Mesendoderm (in vitro differentiated cells): Measurements from ENCODE around the gene EXT2.

ENCODE experiments used
- DNase-seq: peaks from one replicate; pipeline ENCODE4 v3.0.0; 2013
- H2AK5ac ChIP-seq: 2 replicates; pipeline ENCODE4 v1.6.1; 2013; ENCODE audit warnings: low read length, inconsistent platforms
- H2BK120ac ChIP-seq: 2 replicates; pipeline ENCODE4 v1.6.1; 2013; ENCODE audit warnings: low read depth, mild to moderate bottlenecking, low read length, moderate library complexity, mixed read lengths
- H2BK15ac ChIP-seq: replicated peaks from 2 replicates; pipeline ENCODE4 v1.6.1; 2013; ENCODE audit warnings: low read depth, mild to moderate bottlenecking, moderate library complexity
- H2BK5ac ChIP-seq: 2 replicates; pipeline ENCODE4 v1.6.1; 2013; ENCODE audit warnings: low read length, inconsistent platforms
- H3K18ac ChIP-seq: 2 replicates; pipeline ENCODE4 v1.6.1; 2013; ENCODE audit warnings: mild to moderate bottlenecking, low read length, mixed read lengths
- H3K23ac ChIP-seq: one replicate; pipeline ENCODE4 v1.6.1; 2013; ENCODE audit warnings: low read length
- H3K27ac ChIP-seq: 2 replicates; pipeline ENCODE4 v1.5.1; 2013; ENCODE audit warnings: low read depth, mild to moderate bottlenecking, inconsistent platforms, low read length, moderate library complexity
- H3K27me3 ChIP-seq: 2 replicates; pipeline ENCODE4 v1.6.1; 2013; ENCODE audit warnings: low read length, control low read depth, mild to moderate bottlenecking, inconsistent platforms; ENCODE audit not compliant: insufficient read depth, poor library complexity
- H3K36me3 ChIP-seq: 2 replicates; pipeline ENCODE4 v1.6.1; 2013; ENCODE audit warnings: low read length, inconsistent platforms; ENCODE audit not compliant: control insufficient read depth, insufficient read depth
- H3K4ac ChIP-seq: one replicate; pipeline ENCODE4 v1.6.1; 2013; ENCODE audit warnings: low read depth, mild to moderate bottlenecking, low read length, moderate library complexity
- H3K4me1 ChIP-seq: 2 replicates; pipeline ENCODE4 v1.6.1; 2013; ENCODE audit warnings: low read depth, low read length, inconsistent platforms; ENCODE audit not compliant: control insufficient read depth
- H3K4me2 ChIP-seq: 2 replicates; pipeline ENCODE4 v1.6.1; 2013; ENCODE audit warnings: low read length
- H3K4me3 ChIP-seq: 2 replicates; pipeline ENCODE4 v1.5.1; 2013; ENCODE audit warnings: mild to moderate bottlenecking, low read length
- H3K56ac ChIP-seq: one replicate; pipeline ENCODE4 v1.6.1; 2013; ENCODE audit warnings: low read length
- H3K79me1 ChIP-seq: 2 replicates; pipeline ENCODE4 v1.6.1; 2013; ENCODE audit warnings: low read length, inconsistent platforms
- H3K79me2 ChIP-seq: 2 replicates; pipeline ENCODE4 v1.6.1; 2013; ENCODE audit warnings: mild to moderate bottlenecking, low read length; ENCODE audit not compliant: control insufficient read depth, insufficient read depth
- H3K9ac ChIP-seq: 2 replicates; pipeline ENCODE4 v1.6.1; 2013; ENCODE audit warnings: low read length, inconsistent platforms
- H4K5ac ChIP-seq: one replicate; pipeline ENCODE4 v1.6.1; 2013; ENCODE audit warnings: low read length
- H4K8ac ChIP-seq: one replicate; pipeline ENCODE4 v1.6.1; 2013; ENCODE audit warnings: low read depth, mild to moderate bottlenecking, control low read depth, low read length, moderate library complexity
- WGBS: extraction: QIAGEN DNeasy Blood & Tissue Kit; methylation state at CpG from one replicate; pipeline ENCODE4 v1.1.7; 2013; ENCODE audit warnings: low lambda C conversion rate, missing lambda C conversion rate; ENCODE audit not compliant: insufficient coverage; ENCODE audit errors: extremely low coverage; 5-methylcytosine and 5-hydroxymethylcytosine counted together

Gene EXT2

GRCh38 chr11:44133335-44133946, 38.0 kb downstream of the EXT2 start:
- WGBS = no CpG with 5 or more reads among the region's 1 CpG
- no peak overlapping the region for H4K5ac ChIP-seq
- no peak overlapping the region for H3K4me2 ChIP-seq
- H2BK5ac ChIP-seq = no peak overlapping the region
- peak; percentile 59 for DNase-seq
- no peak overlapping the region for H3K4ac ChIP-seq
- no peaks in the 10 kb centered on the region for H3K36me3 ChIP-seq
- no peaks in the 10 kb centered on the region for H3K79me2 ChIP-seq
- H3K18ac ChIP-seq = no peak overlapping the region
- no peak overlapping the region for H3K56ac ChIP-seq
- H3K4me1 ChIP-seq = peaks cover 2% of the 10 kb centered on the region
- H2BK15ac ChIP-seq = no peak overlapping the region
- H3K27ac ChIP-seq = no peak overlapping the region
- no peaks in the 10 kb centered on the region for H3K27me3 ChIP-seq
- H3K4me3 ChIP-seq = no peak overlapping the region
- no peak overlapping the region for H3K23ac ChIP-seq
- no peaks in the 10 kb centered on the region for H3K79me1 ChIP-seq
- no peak overlapping the region for H2AK5ac ChIP-seq
- no peak overlapping the region for H2BK120ac ChIP-seq
- H3K9ac ChIP-seq = no peak overlapping the region
- no peak overlapping the region for H4K8ac ChIP-seq

DNA sequence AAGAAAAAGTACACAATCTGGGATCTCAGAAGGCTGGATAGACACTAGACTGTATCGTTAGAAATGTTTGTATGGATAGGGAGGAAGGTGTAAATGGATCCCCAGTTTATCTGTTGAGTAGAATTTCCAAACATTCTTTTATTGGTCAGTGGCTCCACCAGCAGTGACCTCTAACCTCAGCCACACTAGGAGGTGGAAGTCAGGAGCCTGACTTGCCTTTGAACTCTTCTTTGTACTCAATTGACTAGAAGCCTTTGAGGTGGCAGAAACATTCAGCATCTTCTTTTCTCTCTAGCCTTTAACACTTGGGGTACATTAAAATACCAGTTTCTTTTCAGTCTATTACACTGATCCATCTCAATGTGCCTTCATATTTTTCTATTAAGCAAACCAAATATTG, 39.1 kb downstream of the EXT2 start:
- H3K56ac ChIP-seq = no peak overlapping the region
- H4K5ac ChIP-seq = no peak overlapping the region
- no peak overlapping the region for H3K23ac ChIP-seq
- no peak overlapping the region for H4K8ac ChIP-seq
- H3K4me3 ChIP-seq = no peak overlapping the region
- no peaks in the 10 kb centered on the region for H3K36me3 ChIP-seq
- no peak overlapping the region for H3K4me2 ChIP-seq
- no peak overlapping the region for H3K27ac ChIP-seq
- H2BK5ac ChIP-seq = no peak overlapping the region
- no peaks in the 10 kb centered on the region for H3K79me1 ChIP-seq
- H3K27me3 ChIP-seq = no peaks in the 10 kb centered on the region
- no peak overlapping the region for H2BK120ac ChIP-seq
- DNase-seq = no peak
- H3K4me1 ChIP-seq = peaks cover 2% of the 10 kb centered on the region
- no peak overlapping the region for H2BK15ac ChIP-seq
- H2AK5ac ChIP-seq = no peak overlapping the region
- no peaks in the 10 kb centered on the region for H3K79me2 ChIP-seq
- no CpG with 5 or more reads among the region's 1 CpG for WGBS
- no peak overlapping the region for H3K4ac ChIP-seq
- no peak overlapping the region for H3K9ac ChIP-seq
- no peak overlapping the region for H3K18ac ChIP-seq

DNA sequence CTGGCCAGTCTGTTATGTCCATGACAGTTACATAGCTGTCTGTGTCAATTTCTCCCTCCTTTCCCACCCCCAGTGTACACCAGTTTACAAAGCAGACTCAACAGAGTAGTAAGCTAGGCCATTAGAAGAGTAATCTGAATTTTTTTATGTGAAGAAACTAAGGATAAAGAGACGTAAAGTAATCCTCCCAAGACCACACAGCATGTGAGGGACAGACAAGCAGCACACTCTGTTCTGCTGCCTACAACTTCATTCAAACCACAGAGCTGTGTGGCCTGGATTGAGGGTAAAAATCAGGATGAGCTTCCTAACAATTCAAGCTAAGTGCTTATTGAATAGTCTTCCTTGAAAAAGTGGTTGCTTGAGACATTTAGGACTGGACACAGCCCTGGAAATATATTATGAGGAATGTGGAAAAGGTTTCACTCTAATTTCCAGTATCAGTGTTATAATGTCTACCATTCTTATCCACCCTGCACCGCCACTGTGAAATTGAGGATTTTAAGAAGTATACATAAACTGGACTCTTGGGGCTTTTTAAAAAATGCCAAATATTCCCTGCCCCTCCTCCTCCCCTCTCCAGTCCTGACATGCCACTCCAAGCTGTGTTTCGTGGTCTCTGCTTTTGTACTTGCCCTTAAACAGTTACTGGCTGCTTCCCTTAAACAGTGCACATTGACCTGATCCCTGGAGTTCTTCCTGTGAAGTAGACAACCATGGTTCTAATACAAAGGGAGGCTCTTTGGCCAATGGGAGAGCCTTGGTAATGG, 40.9 kb downstream of the EXT2 start:
- DNase-seq = no peak
- Histone ChIP-seq H3K36me3 (no peaks in the 10 kb centered on the region), H4K5ac (no peak overlapping the region), H4K8ac (no peak overlapping the region), H2AK5ac (no peak overlapping the region), H3K27ac (no peak overlapping the region), H3K18ac (no peak overlapping the region), H3K79me1 (no peaks in the 10 kb centered on the region), H2BK5ac (no peak overlapping the region), H3K9ac (no peak overlapping the region), H3K23ac (no peak overlapping the region), H3K4me1 (peaks cover 2% of the 10 kb centered on the region), H3K56ac (no peak overlapping the region), H3K27me3 (no peaks in the 10 kb centered on the region), H2BK15ac (no peak overlapping the region), H3K4ac (no peak overlapping the region), H2BK120ac (no peak overlapping the region), H3K4me2 (no peak overlapping the region), H3K4me3 (no peak overlapping the region), H3K79me2 (no peaks in the 10 kb centered on the region)
- no CpG with 5 or more reads among the region's 3 CpGs for WGBS

- no peak overlapping the region for H3K18ac ChIP-seq
- no peak overlapping the region for H3K56ac ChIP-seq
- H3K36me3 ChIP-seq = no peaks in the 10 kb centered on the region
- no CpG with 5 or more reads among the region's 1 CpG for WGBS
- no peak for DNase-seq
- no peak overlapping the region for H4K5ac ChIP-seq
- no peak overlapping the region for H2AK5ac ChIP-seq
- H3K23ac ChIP-seq = no peak overlapping the region
- H3K4me1 ChIP-seq = peaks cover 2% of the 10 kb centered on the region
- H3K4me2 ChIP-seq = no peak overlapping the region
- H4K8ac ChIP-seq = no peak overlapping the region
- no peak overlapping the region for H2BK15ac ChIP-seq
- no peak overlapping the region for H3K4me3 ChIP-seq
- H3K27me3 ChIP-seq = no peaks in the 10 kb centered on the region
- H3K4ac ChIP-seq = no peak overlapping the region
- H2BK120ac ChIP-seq = no peak overlapping the region
- no peak overlapping the region for H3K27ac ChIP-seq
- H2BK5ac ChIP-seq = no peak overlapping the region
- H3K9ac ChIP-seq = no peak overlapping the region
- H3K79me1 ChIP-seq = no peaks in the 10 kb centered on the region
- H3K79me2 ChIP-seq = no peaks in the 10 kb centered on the region
These were observed 41.6 kb downstream of the EXT2 start for GRCh38 chr11:44137057-44137456.

DNA sequence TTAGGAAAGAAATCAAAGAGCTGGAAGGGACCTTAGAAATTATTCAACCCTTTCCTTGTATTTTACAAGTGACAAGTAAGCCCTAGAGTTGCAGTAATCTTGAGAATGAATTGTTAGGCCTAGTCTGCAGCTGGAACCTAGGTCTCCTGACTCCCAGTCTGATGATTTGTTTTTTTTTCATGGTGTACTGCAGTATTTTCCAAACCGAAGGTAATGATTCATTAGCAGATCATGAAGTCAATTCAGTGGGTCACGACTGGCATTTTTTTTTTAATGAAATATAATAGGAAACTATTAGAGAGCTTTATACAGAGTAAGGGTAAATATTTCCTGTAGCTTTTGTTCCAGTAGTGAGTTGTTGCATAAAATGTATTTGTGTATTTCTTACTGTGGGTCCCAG, 42.8 kb downstream of the EXT2 start:
- H3K4me2 ChIP-seq = no peak overlapping the region
- H2AK5ac ChIP-seq = no peak overlapping the region
- H3K23ac ChIP-seq = no peak overlapping the region
- no peaks in the 10 kb centered on the region for H3K36me3 ChIP-seq
- peaks cover 2% of the 10 kb centered on the region for H3K4me1 ChIP-seq
- no peak overlapping the region for H3K27ac ChIP-seq
- H3K79me2 ChIP-seq = no peaks in the 10 kb centered on the region
- H3K27me3 ChIP-seq = no peaks in the 10 kb centered on the region
- no peak overlapping the region for H3K18ac ChIP-seq
- H2BK15ac ChIP-seq = no peak overlapping the region
- no peak overlapping the region for H3K56ac ChIP-seq
- H4K8ac ChIP-seq = no peak overlapping the region
- H4K5ac ChIP-seq = no peak overlapping the region
- H3K9ac ChIP-seq = no peak overlapping the region
- no peak for DNase-seq
- no peak overlapping the region for H3K4ac ChIP-seq
- no peaks in the 10 kb centered on the region for H3K79me1 ChIP-seq
- H2BK5ac ChIP-seq = no peak overlapping the region
- no peak overlapping the region for H3K4me3 ChIP-seq
- no CpG with 5 or more reads among the region's 2 CpGs for WGBS
- no peak overlapping the region for H2BK120ac ChIP-seq
